Glomerular visceral epithelial cell (primary cell): ENCODE data around the gene EVI5.
A peak's percentile ranks its signal among the peaks of the same experiment; 100 is the strongest.

Source experiments
- DNase-seq: peaks from one replicate; pipeline ENCODE4 v3.0.0-alpha.2; 2016; ENCODE audit errors: extremely low spot score

EVI5 gene

GRCh38 chr1:92784639-92785500 is at the start of gene EVI5:
Gene EVI5, minus strand, starts transcription at chr1:92785108. Its CDS starts 48,562 bp downstream, at chr1:92736546.
- DNase-seq, result peak; percentile 97

- no peak for DNase-seq
Observed at GRCh38 chr1:92834617-92835016, 49.7 kb upstream of the EVI5 start.

GRCh38 chr1:92833840-92834239 is 48.9 kb upstream of the EVI5 start:
- no peak for DNase-seq

- DNase-seq, result no peak
Observed at GRCh38 chr1:92832537-92833114, 47.7 kb upstream of the EVI5 start.

GRCh38 chr1:92831762-92832536 is 47.0 kb upstream of the EVI5 start, which contains the start of gene RPL5:
Gene RPL5, plus strand, starts transcription at chr1:92832040. Its CDS starts 75 bp downstream, at chr1:92832115.
- peak; percentile 98 for DNase-seq

GRCh38 chr1:92831368-92831761 is 46.5 kb upstream of the EVI5 start:
- DNase-seq, result no peak

GRCh38 chr1:92826792-92827191 is 41.9 kb upstream of the EVI5 start:
- DNase-seq, result no peak

GRCh38 chr1:92822879-92823278 is 38.0 kb upstream of the EVI5 start:
- no peak for DNase-seq

GRCh38 chr1:92820551-92820950 is 35.6 kb upstream of the EVI5 start:
- no peak for DNase-seq

- DNase-seq, result no peak
Observed at GRCh38 chr1:92820024-92820423, 35.1 kb upstream of the EVI5 start.

GRCh38 chr1:92817986-92818764 is 33.3 kb upstream of the EVI5 start:
- peak; percentile 29 for DNase-seq

- no peak for DNase-seq
Observed at GRCh38 chr1:92817137-92817697, 32.3 kb upstream of the EVI5 start.

- DNase-seq, result no peak
Observed at GRCh38 chr1:92816732-92817131, 31.8 kb upstream of the EVI5 start.

- DNase-seq, result no peak
Observed at GRCh38 chr1:92808381-92808780, 23.5 kb upstream of the EVI5 start.

- DNase-seq, result no peak
Observed at GRCh38 chr1:92805216-92805615, 20.3 kb upstream of the EVI5 start.

- peak; percentile 83 for DNase-seq
Observed at GRCh38 chr1:92804721-92805201, 19.9 kb upstream of the EVI5 start.

GRCh38 chr1:92803140-92803887 is 18.4 kb upstream of the EVI5 start:
- DNase-seq, result no peak

- DNase-seq, result no peak
Observed at GRCh38 chr1:92797961-92798360, 13.1 kb upstream of the EVI5 start.

GRCh38 chr1:92797297-92797696 is 12.4 kb upstream of the EVI5 start:
- DNase-seq, result no peak

- no peak for DNase-seq
Observed at GRCh38 chr1:92795166-92795565, 10.3 kb upstream of the EVI5 start.
